Epidermal melanocyte (primary cell): ENCODE results near the gene ACSL1.
A peak's percentile ranks its signal among the peaks of the same experiment; 100 is the strongest.
"Not testable (repeated sequence)": the region's sequence is repeated elsewhere in the genome, so short reads cannot be mapped to it uniquely, and the experiment has no call there.

ENCODE experiments used
- DNase-seq: peaks from one replicate; pipeline ENCODE4 v3.0.0; 2011; ENCODE audit warnings: low spot score; ENCODE audit not compliant: insufficient read length

ACSL1 gene

GRCh38 chr4:184760681-184761080, 65.1 kb downstream of the ACSL1 start:
- no peak for DNase-seq

GRCh38 chr4:184757810-184758209, 68.0 kb downstream of the ACSL1 start:
- DNase-seq = no peak

GRCh38 chr4:184756399-184756798, 69.4 kb downstream of the ACSL1 start:
- DNase-seq = no peak

GRCh38 chr4:184755278-184755677, 70.5 kb downstream of the ACSL1 start:
- no peak for DNase-seq

- no peak for DNase-seq
These were observed 73.1 kb downstream of the ACSL1 start for GRCh38 chr4:184752496-184753275.

DNA sequence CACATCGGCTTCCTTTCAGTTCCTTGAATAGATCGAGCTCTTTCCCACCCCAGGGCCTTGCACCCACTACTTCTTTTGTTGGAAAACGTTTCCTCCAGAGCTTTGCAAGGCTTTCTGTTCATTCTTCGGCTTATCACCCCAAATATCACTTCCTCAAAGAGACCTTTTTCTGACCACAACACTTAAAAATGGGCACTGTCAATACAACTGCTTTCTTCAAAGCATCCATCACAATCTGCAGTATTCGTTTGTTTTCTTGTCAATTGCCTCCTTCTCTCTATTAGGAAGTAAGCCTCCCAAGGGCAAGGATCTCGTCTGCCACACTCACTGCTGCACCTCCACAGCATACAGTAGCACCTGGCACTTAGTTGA, 74.2 kb downstream of the ACSL1 start:
- DNase-seq = no peak

GRCh38 chr4:184750926-184751584, 74.7 kb downstream of the ACSL1 start:
- DNase-seq = no peak

DNA sequence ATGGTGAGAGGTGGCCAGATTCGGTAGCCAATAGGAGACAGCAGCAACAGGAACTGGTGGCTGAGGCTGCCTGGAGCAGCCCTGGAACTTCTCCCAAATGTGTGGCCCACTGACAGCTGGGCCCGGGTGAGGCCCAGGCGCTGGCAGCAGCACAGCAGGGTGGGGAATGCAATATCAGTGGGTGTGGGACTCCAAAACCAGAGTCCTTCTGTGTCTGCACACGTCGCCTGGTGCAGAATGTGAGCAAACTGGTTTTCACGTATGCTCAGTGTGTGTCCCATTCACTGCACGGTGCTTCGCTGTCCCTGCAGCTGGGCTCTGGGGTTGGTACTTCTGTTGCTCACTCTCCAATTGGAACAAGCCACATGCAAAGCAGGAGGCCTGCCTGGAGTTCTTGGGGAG, 77.5 kb downstream of the ACSL1 start:
- no peak for DNase-seq

DNA sequence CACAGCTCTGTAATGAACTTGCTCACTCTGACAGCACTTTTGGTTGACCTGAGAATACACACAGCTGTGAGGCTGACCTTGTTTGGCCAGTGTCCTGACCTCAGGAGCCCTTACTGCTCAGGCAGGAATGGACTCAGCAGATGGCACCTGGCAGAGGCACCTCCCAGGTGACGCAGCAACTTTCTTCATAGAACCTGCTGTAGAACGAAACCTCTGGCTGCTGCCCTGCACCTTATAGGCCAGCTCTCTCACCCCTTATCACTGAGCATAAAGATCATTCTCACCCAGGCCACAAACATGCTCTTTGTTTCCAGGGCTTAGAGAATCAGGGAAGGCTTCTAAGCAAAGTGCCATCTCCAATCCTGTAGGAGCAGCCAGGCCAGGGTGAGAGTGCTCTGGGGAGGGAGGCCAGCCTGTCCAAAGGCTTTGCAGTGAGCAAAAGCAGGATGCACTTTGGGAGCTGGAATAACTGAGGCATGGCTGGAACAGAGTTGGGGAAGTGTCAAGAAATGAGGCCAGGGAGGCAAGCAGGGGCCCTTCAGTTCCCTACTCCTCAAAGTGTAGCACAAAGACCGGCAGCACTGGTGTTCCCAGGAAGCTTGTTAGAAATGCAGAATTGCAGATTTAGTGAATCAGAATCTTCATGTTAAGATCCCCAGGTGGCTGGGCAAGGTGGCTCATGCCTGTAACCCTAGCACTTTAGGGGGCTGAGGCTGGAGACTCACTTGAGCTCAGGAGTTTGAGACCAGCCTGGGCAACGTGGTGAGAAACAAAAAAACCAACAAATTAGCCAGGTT, 78.5 kb downstream of the ACSL1 start:
- DNase-seq = no peak

DNA sequence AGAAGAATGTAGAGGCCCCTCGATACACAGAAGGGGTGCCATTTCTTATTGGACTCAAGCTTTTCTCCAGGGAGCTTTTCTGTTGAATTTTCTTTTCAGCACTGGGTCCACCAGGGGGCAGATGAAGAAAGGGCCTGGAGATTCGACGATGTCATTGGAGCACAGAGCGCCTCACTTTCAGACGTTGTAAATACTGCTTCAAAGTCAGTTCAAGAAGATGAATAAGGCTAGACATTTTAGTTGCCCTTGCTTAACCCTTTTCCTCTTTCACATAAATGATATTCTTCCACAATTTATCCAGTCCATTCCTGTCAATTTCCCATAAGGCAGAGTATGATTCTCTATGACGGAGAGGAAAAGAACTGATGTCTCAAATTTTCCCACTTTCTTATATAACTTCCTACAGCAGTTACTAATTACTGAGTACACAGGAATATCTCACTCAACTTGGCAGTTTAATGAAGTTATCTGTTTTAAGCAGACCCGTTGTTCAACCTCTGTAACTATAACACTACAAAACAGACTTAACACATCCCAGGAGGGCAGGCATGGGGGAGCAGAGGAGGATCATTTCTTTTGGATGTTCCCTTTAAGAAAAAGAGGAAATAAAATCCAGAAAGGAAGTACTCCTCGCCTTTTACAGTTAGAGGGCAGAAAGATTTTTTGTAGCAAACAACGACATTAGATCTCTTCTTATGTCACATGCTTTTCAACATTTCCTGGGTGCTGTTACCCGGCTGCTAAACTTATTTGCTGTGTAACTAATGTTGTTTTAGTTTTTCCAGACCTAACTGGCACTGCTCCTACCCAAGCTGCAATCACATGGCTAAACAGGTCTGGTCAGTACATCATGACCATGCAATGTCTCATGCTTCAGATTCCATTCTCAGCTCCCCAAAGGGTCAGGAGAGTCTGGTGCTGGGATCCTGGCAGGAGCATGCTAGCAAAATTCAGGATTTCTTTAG, 79.7 kb downstream of the ACSL1 start:
- DNase-seq = peak; percentile 92

DNA sequence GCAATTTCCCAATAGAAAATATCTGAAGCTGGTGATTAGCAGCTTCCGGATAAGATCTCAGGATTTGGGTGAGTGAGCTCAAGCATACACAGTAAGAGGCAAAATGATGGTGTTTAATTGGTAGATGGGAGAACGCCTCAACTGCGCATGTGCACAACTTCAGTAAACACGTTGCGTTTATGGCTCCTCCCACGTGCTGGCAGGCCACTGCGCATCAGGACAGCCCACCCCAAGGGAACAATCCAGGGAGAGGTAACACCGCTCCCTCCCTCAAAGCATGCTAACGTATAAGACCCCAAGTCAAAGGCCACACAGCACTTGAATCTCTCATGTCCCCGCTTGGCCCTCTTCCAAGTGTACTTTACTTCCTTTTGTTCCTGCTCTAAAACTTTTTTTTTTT, 81.5 kb downstream of the ACSL1 start:
- no peak for DNase-seq

- DNase-seq = no peak
These were observed 82.1 kb downstream of the ACSL1 start for GRCh38 chr4:184743650-184744049.

DNA sequence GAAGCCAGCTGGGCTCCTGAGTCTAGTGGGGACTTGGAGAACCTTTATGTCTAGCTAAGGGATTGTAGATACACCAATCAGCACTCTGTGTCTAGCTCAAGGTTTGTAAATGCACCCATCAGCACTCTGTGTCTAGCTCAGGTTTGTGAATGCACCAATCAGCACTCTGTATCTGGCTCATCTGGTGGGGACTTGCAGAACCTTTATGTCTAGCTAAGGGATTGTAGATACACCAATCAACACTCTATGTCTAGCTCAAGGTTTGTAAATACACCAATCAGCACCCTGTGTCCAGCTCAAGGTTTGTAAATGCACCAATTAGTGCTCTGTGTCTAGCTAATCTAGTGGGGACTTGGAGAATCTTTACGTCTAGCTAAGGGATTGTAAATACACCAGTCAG, 84.1 kb downstream of the ACSL1 start:
- not testable (repeated sequence) for DNase-seq

DNA sequence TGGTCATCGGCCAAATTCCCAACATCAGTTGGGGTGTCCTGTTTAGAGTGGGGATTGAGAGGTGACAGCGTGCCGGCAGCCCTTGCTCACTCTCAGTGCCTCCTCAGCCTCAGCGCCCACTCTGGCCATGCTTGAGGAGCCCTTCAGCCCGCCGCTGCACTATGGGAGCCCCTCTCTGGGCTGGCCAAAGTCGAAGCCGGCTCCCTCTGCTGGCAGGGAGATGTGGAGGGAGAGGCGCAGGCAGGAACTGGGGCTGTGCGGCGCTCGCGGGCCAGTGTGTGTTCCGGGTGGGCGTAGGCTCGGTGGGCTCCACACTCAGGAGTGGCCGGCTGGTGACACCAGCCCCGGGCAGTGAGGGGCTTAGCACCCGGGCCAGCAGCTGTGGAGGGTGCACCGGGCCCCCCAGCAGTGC, 84.8 kb downstream of the ACSL1 start:
- no peak for DNase-seq

DNA sequence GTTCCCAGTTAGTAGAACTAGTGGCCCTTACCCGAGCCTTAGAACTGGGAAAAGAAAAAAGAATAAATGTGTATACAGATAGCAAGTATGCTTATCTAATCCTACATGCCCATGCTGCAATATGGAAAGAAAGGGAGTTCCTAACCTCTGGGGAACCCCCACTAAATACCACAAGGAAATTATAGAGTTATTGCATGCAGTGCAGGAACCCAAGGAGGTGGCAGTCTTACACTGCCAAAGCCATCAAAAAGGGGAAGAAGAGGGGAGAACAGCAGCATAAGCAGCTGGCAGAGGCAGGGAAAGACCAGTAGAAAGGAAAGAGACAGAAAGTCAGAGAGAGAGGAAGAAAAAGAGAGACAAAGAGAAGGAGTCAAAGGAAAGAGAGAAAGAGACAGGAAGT, 86.2 kb downstream of the ACSL1 start:
- not testable (repeated sequence) for DNase-seq

DNA sequence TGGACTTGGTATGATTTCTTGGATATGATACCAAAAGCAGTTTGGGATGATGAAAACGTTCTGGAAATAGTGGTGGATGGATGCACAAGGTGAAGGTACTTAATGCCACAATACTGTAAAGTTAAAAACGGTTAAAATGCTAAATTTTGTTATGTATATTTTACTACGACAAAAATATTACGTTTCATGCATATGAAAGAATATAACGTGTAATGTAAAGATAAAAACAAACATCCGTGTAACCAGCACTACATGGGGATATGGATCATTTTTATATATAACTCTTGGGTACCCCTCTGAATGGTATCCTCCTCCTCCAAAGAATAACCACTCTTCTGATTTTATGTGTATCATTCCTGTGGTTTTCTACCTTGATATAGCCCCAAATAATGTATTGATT, 91.0 kb downstream of the ACSL1 start:
- DNase-seq = no peak

- peak; percentile 99 for DNase-seq
These were observed 91.9 kb downstream of the ACSL1 start, which contains the start of gene CENPU for GRCh38 chr4:184733654-184734524. Gene CENPU, minus strand, starts transcription at chr4:184734096. Its CDS starts 34 bp downstream, at chr4:184734062.

- no peak for DNase-seq
These were observed 93.6 kb downstream of the ACSL1 start for GRCh38 chr4:184732126-184732525.

DNA sequence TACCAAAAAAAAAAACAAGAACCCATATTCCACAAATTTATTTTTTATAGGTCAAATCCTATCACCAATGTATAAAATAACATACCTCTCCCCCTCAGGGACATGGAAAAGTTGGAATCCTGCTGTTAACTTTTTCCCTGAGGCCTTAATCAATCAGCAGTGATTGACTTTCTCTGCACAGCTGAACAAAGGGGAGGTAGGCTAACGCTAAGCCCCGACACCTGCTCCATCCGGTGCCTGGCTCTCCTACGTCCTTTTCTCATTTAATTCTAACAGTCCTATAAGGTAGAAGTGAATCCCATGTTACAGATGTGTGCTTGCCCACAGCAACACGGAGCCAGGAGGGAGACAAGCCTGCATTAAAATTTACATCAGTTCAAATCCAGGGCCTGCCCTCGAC, 94.7 kb downstream of the ACSL1 start:
- DNase-seq = no peak

- DNase-seq = no peak
These were observed 95.8 kb downstream of the ACSL1 start for GRCh38 chr4:184729946-184730345.
